Measurements from ENCODE around the gene CR1L.
"Not testable (repeated sequence)": the region's sequence is repeated elsewhere in the genome, so short reads cannot be mapped to it uniquely, and the experiment has no call there.

The CR1L gene

GRCh38 chr1:207646171-207646570 is 1.2 kb downstream of the CR1L start:
- no peak for DNase-seq (ENCODE audit: low read depth, low spot score)

GRCh38 chr1:207646944-207647579 is 2.1 kb downstream of the CR1L start:
- DNase-seq (ENCODE audit: low read depth, low spot score) = no peak

GRCh38 chr1:207647671-207648333 is 2.9 kb downstream of the CR1L start:
- DNase-seq (ENCODE audit: low read depth, low spot score) = no peak

- DNase-seq (ENCODE audit: low read depth, low spot score) = no peak
Measured at GRCh38 chr1:207648334-207649209, 3.6 kb downstream of the CR1L start.

GRCh38 chr1:207649210-207649753 is 4.3 kb downstream of the CR1L start:
- DNase-seq (ENCODE audit: low read depth, low spot score) = no peak

- DNase-seq (ENCODE audit: low read depth, low spot score) = no peak
Measured at GRCh38 chr1:207649865-207650580, 5.1 kb downstream of the CR1L start.

GRCh38 chr1:207651583-207651982 is 6.7 kb downstream of the CR1L start:
- no peak for DNase-seq (ENCODE audit: low read depth, low spot score)

- no peak for DNase-seq (ENCODE audit: low read depth, low spot score)
Measured at GRCh38 chr1:207654320-207654719, 9.4 kb downstream of the CR1L start.

- no peak for DNase-seq (ENCODE audit: low read depth, low spot score)
Measured at GRCh38 chr1:207658408-207658807, 13.5 kb downstream of the CR1L start.

- no peak for DNase-seq (ENCODE audit: low read depth, low spot score)
Measured at GRCh38 chr1:207658904-207659485, 14.1 kb downstream of the CR1L start.

GRCh38 chr1:207659545-207660153 is 14.7 kb downstream of the CR1L start:
- DNase-seq (ENCODE audit: low read depth, low spot score) = no peak

- DNase-seq (ENCODE audit: low read depth, low spot score) = not testable (repeated sequence)
Measured at GRCh38 chr1:207661420-207661819, 16.5 kb downstream of the CR1L start.

- DNase-seq (ENCODE audit: low read depth, low spot score) = no peak
Measured at GRCh38 chr1:207666342-207666741, 21.4 kb downstream of the CR1L start.

GRCh38 chr1:207669528-207670009 is 24.6 kb downstream of the CR1L start:
- DNase-seq (ENCODE audit: low read depth, low spot score) = no peak

- no peak for DNase-seq (ENCODE audit: low read depth, low spot score)
Measured at GRCh38 chr1:207670192-207670591, 25.3 kb downstream of the CR1L start.

- no peak for DNase-seq (ENCODE audit: low read depth, low spot score)
Measured at GRCh38 chr1:207670997-207671396, 26.1 kb downstream of the CR1L start.

GRCh38 chr1:207672522-207673130 is 27.7 kb downstream of the CR1L start:
- no peak for DNase-seq (ENCODE audit: low read depth, low spot score)

- DNase-seq (ENCODE audit: low read depth, low spot score) = no peak
Measured at GRCh38 chr1:207673399-207673798, 28.5 kb downstream of the CR1L start.

- DNase-seq (ENCODE audit: low read depth, low spot score) = no peak
Measured at GRCh38 chr1:207676153-207676552, 31.2 kb downstream of the CR1L start.

All from activated naive CD8-positive, alpha-beta T cell treated with anti-CD3 and anti-CD28 coated beads, Interleukin-2, amount 50 U/mL, for 16 hours (primary cell).